ENCODE measurements around the gene IKZF1.

IKZF1 gene

DNA sequence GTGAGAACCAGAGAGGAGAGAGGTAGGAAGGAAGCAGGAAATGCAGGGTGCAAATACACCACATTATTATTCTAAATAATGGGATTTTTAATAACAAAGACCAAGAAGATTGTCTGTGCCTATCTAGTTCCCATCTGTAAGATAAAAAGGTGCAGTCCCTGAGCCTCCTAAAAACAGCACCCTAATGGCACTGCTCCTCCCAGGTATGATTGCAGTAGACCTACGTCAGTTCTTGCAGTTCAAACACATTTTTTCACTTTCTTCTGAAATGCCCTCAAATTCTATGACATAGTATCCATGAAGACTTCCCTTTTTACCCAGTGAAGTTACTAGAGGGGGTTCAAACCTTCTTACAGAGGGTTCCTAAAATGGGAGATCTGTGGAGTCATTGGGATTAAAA, 75.0 kb downstream of the IKZF1 start:
- DNase-seq = no peak

DNA sequence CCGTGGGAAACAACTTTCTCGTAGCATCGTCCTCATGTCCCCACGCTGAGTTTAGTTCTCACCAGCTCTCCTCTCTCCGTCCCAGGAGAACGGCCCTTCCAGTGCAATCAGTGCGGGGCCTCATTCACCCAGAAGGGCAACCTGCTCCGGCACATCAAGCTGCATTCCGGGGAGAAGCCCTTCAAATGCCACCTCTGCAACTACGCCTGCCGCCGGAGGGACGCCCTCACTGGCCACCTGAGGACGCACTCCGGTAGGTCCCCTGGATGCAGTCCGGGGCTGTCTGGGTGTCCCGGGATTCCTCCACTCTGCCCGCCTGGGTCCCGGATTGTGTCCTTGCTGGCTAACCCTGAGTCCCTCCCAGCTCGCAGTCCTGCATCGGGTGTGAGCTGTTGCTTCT, 77.9 kb downstream of the IKZF1 start:
- DNase-seq = no peak

DNA sequence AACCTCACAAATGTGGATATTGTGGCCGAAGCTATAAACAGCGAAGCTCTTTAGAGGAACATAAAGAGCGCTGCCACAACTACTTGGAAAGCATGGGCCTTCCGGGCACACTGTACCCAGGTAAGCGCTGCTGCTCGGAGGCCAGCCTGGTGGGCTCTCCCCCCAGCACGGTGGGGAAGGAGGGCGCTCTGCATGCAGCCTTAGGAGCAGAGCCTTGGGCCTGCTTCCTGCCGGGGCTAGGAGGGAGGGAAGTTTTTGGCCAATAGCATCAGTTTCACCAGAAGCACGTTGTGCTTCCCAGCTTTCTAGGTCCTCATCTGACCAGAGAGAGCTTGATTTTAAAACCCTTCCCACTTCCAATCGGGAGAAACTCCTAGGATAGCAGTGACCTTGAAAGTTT, 82.8 kb downstream of the IKZF1 start:
- DNase-seq = no peak

DNA sequence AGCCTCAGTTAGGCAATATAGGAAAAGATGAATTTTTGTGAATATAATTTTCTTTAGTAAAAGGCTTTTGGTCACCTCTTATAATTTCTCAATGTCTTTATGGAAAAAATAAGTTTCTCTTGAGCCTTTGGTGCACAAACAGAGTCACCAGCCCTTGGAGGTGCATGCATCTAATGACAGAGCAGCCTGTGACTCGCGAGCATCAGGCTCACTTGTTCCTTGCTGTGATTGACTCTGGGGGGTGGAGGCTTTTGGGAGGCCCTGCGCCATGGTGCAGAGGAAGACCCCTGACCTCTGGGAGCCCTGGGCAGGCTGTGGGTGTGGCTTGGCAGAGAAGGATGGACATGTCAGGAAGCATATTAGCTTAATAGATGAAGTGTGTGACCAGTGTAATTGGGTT, 85.4 kb downstream of the IKZF1 start:
- DNase-seq = no peak

DNA sequence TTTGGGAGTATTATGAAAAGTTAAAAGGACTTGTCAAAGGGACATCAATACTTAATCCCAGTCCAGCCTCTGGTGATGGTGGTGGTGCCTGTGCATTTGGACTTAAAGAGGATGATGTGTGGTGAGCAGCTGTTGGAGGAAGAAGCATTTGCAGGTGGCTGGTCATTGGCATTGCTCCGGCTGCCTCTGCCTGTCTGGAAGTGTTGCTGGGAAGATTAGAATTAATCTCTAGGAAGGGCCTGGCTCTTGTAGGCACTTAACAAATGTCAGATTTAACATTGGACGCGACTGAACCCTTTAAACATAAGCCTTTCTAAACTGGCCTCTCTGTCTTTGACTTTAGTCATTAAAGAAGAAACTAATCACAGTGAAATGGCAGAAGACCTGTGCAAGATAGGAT, 86.9 kb downstream of the IKZF1 start:
- peak; percentile 95 for DNase-seq

DNA sequence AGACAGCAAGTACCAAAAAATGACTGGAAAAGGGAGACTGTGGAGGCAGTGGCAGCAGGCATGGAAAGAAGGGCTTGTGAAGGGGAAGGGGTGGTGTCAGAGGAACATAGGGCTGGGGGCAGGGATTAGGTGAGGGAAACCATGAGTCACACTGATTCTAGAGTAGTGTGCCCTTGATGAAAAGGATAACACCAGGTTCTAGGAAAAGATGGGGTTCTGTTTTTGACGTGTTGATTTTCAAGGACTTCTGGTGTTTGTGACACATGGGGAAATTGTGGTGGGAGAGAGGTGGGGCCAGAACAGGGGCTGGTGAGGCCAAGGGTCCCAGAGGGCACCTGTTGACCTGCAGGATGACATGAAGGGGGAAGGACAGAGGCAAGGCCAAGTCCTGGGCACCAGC, 88.6 kb downstream of the IKZF1 start:
- no peak for DNase-seq

DNA sequence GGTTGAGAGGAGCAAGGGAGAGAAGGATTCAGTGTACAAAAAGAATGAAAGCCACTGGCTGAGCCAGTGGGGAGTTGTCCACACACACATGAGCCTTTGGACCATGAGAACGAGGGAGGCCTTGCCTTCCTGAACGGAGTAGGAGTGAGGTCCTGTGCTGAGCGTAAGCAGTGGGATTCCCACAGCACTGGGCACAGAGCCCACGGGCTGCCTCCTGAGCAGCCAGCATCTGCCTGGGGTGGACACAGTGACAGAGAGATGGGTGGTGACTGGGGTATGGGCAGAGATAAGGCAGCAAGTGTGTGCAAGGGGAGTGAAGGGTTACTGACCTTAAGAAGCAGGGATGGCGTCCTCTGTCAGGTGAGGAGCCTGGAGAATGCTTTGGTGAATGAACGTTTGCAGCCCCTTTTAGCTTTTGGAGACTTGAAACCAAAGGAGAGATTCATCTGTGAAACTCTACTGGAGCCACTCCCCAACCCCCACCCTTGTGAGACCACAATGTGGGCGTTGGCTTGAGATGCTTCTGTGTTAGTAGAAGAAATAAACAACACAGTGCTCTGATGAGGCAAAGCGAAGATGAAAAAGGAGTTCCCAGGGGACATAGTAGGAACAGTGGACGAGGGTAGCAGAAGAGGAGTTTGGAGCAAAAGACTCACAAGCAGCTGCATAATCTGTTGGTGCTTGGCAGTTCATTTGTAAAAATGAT, 89.2 kb downstream of the IKZF1 start:
- DNase-seq = no peak

DNA sequence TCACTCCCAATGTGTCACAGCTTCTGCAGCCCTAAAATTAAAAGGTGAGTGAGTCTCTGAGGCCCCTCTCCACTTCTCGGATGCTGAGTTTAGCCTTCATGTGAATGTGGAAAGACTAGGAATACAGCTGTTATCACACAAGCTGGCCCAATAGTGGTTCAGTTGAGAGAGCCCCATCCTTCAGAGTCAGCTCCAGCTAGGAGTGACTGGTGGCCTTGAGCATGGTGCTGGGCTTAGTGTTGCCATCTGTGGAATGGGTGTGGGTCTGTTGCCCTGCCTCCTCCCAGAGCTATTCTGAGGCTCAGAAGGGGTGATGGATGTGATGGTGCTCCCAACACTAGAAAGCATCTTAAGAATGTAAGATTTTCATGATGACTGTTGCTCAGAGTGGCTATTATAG, 89.8 kb downstream of the IKZF1 start:
- DNase-seq = no peak

DNA sequence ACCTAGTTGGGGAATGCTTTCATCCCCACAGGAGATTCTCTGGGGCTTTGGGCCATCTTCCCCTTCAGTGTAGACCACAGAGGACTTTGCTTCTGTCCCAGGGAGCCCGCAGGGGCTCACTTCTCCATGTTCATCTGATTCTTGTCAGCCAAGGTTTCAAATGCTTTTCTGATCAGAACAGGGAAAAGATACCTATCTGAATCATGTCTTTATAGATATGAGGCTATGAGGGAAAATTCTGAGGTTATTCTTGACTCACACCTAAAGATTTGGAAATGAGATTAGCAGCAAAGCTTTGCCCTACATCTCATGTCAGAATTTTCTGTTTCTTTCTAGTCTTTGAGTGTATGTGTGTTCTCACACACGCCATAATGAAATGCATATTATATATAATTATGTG, 92.3 kb downstream of the IKZF1 start:
- no peak for DNase-seq

DNA sequence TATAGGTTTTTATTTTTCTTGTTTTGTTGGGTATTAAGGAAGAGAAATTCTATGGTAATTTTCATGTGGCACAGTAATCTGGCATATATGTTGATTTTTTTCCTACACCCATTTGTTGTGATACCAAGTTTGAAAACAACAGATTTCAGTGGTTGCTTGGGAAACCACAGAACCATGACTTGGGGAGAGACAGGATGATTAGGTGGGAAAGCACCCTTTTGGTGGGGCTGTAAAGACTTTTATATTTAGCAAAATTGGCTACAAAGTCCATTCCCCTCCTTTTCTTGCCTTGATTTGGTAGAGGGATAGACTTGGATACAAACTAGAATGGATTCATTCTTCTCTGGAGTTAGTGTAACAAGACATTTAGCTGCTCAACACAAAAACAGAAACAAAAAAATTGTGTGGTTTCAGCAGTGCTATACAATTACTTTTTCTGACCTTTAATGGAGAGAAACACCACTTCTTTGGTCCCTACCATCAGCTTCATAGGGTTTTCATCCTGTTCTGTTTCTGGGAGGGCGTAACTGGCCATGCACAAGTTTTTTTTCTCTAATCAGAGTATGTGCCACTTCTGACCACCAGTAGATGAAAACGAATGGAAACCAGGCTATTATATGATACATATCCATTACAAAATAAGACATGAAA, 92.9 kb downstream of the IKZF1 start:
- no peak for DNase-seq

DNA sequence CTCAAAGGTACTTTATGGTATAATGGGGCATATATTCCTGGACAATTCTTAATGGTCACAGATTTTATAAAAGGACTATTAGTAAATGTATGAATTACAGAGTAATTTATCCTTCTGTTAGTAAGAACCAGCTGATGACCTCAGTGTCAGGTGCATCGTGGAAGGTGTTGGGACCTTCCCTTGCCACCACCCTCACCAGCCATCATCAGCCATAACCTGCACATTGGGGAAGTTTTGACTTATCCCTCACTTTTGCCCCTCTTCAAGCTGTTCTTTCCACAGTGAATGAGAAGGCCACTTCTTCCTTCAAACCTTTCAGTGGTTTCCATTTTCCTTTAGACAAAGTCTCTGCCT, 93.4 kb downstream of the IKZF1 start:
- no peak for DNase-seq

DNA sequence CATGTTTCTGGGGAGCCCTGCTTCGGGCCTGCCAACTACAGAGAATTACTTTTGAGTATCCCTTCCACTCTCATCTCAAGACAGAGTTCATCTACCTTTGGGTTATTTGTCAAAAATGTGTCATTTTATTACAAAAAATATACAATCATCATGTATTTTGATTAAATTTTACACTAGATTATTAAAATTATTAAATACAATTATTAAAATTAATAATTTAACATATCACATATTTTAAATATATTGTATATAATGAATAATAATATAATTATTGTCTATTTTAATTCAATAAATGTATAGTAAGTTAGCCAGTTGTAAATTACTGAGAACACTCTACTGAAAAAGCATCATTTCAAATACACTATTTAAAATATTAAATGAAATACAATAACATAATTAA, 94.7 kb downstream of the IKZF1 start:
- DNase-seq = no peak

DNA sequence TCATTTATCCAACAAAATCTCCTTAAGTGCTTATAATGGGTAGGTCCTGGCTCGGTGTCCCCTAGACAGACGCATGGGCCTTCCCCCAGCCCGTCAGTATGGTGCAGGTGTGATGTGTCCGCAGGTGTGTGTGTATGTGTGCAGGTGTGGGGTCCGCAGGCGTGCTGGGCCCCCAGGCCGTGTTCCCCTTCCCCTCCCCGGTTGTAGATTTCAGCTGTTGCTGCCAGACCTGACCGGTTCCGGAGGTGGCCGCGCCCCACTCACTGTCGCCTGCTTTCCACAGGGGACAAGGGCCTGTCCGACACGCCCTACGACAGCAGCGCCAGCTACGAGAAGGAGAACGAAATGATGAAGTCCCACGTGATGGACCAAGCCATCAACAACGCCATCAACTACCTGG, 95.1 kb downstream of the IKZF1 start:
- no peak for DNase-seq

DNA sequence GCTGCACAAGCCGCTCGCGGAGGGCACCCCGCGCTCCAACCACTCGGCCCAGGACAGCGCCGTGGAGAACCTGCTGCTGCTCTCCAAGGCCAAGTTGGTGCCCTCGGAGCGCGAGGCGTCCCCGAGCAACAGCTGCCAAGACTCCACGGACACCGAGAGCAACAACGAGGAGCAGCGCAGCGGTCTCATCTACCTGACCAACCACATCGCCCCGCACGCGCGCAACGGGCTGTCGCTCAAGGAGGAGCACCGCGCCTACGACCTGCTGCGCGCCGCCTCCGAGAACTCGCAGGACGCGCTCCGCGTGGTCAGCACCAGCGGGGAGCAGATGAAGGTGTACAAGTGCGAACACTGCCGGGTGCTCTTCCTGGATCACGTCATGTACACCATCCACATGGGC, 95.6 kb downstream of the IKZF1 start:
- DNase-seq = peak; percentile 5

DNA sequence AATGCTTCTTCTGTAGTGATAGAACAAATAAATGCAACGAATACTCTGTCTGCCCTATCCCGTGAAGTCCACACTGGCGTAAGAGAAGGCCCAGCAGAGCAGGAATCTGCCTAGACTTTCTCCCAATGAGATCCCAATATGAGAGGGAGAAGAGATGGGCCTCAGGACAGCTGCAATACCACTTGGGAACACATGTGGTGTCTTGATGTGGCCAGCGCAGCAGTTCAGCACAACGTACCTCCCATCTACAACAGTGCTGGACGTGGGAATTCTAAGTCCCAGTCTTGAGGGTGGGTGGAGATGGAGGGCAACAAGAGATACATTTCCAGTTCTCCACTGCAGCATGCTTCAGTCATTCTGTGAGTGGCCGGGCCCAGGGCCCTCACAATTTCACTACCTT, 99.9 kb downstream of the IKZF1 start:
- peak; percentile 31 for DNase-seq

DNA sequence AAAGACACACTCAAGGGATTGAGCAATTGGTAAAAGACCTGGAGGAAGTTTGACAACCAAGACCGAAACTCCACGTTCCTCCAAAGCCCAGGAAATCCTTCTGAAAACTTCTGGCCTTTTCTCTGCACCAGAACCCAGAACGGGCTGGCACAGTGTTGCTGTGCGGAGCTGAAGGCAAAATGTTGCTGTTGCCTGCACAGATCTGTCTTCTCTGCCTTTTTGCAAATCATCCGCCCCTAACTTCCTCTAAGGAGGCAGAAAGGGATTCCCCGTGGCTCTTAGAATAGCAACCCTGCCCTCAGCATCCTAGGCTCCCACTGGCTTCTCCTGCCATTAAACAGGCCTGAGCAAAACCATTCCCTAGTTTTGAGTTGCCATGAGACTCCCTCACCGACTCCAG, 100.7 kb downstream of the IKZF1 start:
- DNase-seq = no peak

DNA sequence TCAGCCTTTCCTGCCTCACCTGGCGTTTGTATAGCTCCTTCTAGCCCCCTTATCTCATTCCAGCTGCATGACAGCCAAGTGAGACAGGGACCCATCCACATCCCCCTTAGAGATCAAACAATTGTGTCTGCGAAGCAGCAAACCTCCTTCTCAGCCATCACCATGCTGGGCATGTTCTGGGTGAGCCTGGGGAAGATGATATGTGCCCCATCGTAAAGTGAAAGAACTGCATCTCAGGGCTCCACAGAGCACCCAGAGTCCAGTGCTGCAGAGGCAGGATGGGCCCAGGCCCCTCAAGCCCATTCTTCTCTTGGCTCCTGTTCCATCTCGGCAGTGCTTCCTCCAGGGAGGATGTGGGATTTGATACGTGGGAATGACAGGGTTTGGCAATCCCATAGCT, 102.4 kb downstream of the IKZF1 start:
- no peak for DNase-seq

DNA sequence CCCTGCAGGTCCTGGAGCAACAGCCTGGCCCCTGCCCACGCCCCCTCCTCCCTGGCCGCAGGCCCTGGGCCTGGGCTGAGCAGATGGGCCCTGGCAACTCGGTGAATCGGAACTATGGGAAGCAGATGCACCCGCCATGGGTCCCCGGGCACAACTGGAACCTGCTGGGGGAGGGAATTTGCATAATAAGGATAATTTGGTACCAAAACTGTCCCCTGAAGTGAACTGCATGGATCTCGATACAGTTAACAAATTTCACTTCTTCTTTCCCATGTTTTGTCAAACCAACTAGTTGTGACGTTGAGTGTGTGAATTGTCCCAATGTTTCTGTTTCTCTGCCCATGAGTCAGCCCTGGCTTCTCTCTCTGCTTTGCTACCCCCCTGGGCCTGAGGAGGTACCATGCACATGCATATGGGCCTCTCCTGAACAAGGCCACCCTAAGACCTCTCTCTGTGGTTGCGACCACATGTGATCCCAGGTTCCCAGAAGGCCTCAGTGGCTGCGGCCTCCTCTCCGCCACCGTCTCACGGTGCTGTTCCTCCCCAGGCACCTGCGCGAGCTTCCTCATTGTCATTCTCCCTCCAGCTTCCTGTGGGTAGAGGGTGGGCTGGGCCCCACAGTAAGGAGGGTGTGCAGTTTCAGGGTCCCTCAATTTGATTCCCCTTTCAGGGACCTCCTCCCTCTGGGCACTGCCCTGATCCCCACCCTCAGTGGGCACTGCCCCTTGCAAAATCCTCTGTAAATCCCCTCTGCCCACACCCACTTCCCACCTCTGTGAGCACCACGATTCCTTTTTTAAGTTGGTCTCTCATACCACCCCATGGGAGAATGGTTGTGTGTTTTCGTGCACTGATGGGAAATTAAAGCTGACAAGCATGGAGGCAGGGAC, 105.6 kb downstream of the IKZF1 start:
- DNase-seq = no peak

DNA sequence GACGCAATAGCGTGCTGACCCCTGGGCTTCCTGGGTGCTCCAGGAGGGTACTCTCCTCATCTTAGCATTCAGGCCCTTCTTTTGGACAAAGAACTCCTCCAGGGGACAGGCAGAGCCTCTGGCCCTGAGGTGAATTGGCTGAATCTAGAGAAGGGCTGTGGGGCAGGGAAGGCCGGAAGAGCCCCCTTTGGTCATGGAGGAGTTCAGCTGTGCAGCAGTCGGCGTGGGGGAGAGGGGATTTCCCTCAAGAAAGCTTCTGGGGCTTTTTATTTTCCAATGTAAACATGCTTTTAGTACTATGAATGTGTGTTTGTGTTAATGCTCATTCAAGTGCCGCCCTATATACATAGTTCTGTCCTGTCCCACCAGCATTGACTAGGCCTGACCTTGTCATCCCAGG, 106.8 kb downstream of the IKZF1 start:
- DNase-seq = no peak

DNA sequence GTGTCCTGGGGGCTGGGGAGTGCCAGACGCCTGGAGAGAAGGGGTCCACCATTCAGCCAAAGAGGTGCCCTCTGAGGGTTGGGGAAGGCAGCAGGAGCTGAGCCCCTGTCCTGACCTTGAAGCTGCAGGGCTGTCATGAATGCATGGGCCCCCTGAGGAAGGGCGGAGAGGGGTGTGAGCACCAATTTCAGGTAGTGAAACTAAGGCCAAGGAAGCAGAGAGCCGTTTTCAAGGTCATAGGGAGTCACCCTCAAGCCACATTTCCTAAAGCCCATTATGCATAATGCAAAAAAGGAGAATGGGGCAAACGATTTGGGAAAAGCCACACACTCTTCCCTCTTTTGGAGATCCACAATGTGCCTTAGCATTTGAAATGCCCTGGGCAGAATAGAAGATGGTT, 108.5 kb downstream of the IKZF1 start:
- no peak for DNase-seq

DNA sequence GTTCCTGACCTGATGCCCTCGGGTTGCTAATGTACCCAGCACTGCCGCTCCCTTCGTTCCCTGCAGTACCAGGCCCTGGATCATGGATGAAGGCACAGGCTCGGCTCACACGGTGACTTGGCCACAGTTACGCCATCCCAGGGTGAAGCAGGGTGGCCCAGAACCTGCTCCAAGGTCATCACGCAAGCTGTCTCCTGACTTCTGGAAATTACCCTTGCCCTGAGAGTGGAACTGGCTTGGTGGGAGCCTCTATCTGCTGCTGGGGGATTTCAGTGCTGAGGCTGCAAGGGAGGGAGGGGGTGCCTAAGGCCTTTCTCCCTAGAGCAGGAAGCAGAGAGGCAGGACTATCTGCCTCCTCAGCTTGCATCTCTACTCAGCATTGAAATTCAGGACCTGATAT, 109.0 kb downstream of the IKZF1 start:
- DNase-seq = no peak

DNA sequence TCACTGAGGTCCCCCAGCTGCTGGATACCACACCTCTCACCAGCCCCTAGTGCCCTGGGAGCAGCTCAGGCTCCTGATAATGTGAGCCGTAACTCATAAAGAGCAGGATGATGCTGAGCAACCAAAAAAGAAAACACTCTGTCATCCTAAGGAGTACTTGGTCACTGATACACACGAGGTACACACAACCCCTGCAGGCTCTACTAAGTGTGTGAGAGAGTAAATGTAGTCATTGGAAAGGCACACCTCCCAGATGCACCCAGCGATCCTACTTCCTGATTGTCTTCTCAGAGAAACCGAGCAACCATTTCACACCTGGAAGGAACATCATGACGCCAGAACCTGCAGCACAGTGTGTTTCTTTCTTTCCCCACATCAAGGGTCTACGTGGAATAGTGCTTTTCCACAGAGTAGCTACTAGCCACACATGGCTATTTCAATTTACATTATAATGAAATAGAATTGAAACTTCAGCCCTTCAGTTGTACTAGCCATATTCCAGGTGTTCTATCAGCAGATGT, 111.4 kb downstream of the IKZF1 start:
- no peak for DNase-seq

DNA sequence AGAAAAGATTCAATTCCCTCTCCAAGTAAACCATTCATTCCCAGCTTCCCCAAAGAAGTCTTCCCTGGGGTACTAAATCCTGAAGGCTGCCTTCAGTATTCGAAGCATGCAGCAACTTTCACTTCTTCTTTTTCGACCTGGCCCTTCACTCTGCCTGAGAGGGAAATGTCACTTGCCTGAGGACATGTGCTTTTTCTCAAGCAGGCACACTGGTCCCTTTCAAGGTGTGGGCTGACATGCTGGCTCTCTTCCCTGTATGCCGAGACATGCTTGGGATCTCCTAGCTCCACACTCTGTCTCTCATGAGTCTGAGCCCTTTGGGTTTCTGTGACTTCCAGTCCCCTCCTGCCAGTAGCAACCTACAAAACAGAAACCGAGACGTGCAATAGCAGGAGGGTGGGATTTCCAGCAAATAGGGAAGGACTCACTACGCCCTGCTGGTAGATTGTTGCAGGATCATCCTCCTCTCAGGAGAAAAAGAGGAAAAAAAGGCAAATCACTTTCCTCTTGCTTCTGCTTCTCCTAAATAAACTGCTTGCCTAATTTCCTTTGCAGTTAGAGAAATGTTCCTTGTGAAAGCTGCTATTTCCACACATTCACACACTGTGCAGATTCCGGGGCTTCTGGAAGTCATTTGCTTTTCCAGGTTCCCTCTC, 112.1 kb downstream of the IKZF1 start:
- no peak for DNase-seq
